Lower lobe of right lung (tissue), 2 donors: ENCODE measurements around the gene ZSCAN5A. TPM values are rescaled to one million over a fixed set of nuclear protein-coding genes. Genes with fewer than 3 reads are reported as not detected.

Experiments
- ATAC-seq, 2 donors: fragments of 200-7000 bp; cut with Tn5 transposase; one replicate each; pipeline ENCODE4 v1.9.1; 2020 to 2022; ENCODE audit warnings: mild to moderate bottlenecking in 2 of 2, moderate library complexity in 2 of 2
- DNase-seq: peaks from one replicate; pipeline ENCODE4 v3.0.0-alpha.2; 2020
- H3K27ac ChIP-seq: fragments of 200-600 bp; one replicate; pipeline ENCODE4 v1.8.0; 2022
- H3K27me3 ChIP-seq: fragments of 200-600 bp; one replicate; pipeline ENCODE4 v1.8.0; 2022; ENCODE audit warnings: low read depth
- H3K36me3 ChIP-seq: fragments of 200-600 bp; one replicate; pipeline ENCODE4 v1.8.0; 2022; ENCODE audit warnings: mild to moderate bottlenecking
- H3K4me1 ChIP-seq: fragments of 200-600 bp; one replicate; pipeline ENCODE4 v1.8.0; 2022
- H3K4me3 ChIP-seq: fragments of 200-600 bp; one replicate; pipeline ENCODE4 v1.8.0; 2022; ENCODE audit warnings: mild to moderate bottlenecking
- H3K9me3 ChIP-seq: fragments of 200-600 bp; one replicate; pipeline ENCODE4 v1.8.0; 2022
- CTCF ChIP-seq: fragments of 200-600 bp; IDR thresholded peaks from one replicate; pipeline ENCODE4 v1.8.0; 2022; ENCODE audit warnings: antibody characterized with exemption, mild to moderate bottlenecking
- intact Hi-C: fragments of 100-400 bp; cut with DNase I; formaldehyde crosslinking; loops from one replicate; pipeline ENCODE4 v1.11.0; 2022
- long read RNA-seq: library from polyadenylated mRNA; unstranded; transcript quantifications from one replicate; pipeline ENCODE4 v2.0.0, GENCODE V29; 2021
- total RNA-seq: library from RNA; stranded (reverse); fragmentation: NEBNext Ultra II Directional; extraction: Animal tissue kit (Norgen Biotek cat#: 25700); gene quantifications from one replicate; pipeline ENCODE4 v1.2.1, GENCODE V29; 2021
- donor health status: DM: no; HTN: yes; CAD: no; lungs with severe emphysema.

The ZSCAN5A gene
- total RNA-seq: 16.7 TPM
- long read RNA-seq, partial matches to known transcripts: 1 of 19 reads
- long read RNA-seq, other reads (novel, unspliced or antisense): 18 of 19 reads

- H3K4me3 ChIP-seq: peak within 1 kb of the TSS; percentile 75
- DNase-seq (peak; percentile 97), ATAC-seq (peak; percentile 94 to 96)
- H3K36me3 ChIP-seq: peaks cover 9% of the 10 kb centered on the region
- intact Hi-C loops: no loop called here
- TF ChIP-seq CTCF: no peak
- no peaks in the 10 kb centered on the region for H3K9me3 ChIP-seq
- H3K4me1 ChIP-seq: peaks cover 21% of the 10 kb centered on the region
- no peaks in the 10 kb centered on the region for H3K27me3 ChIP-seq
- peak within 1 kb of the TSS; percentile 98 for H3K27ac ChIP-seq
These were observed at the start of gene ZSCAN5A for GRCh38 chr19:56314381-56315076. Gene ZSCAN5A, minus strand, starts transcription at chr19:56314839. Its CDS starts 89,793 bp downstream, at chr19:56225046.

- ATAC-seq (no peak), DNase-seq (no peak)
- Histone ChIP-seq H3K27ac (no peak overlapping the region), H3K4me1 (no peaks in the 10 kb centered on the region), H3K9me3 (peaks cover 42% of the 10 kb centered on the region), H3K4me3 (no peak overlapping the region), H3K36me3 (no peaks in the 10 kb centered on the region), H3K27me3 (no peaks in the 10 kb centered on the region)
- intact Hi-C loops: no loop called here
- TF ChIP-seq CTCF: no peak
These were observed 46.2 kb upstream of the ZSCAN5A start for GRCh38 chr19:56360841-56361240.

GRCh38 chr19:56356944-56357343 lies 42.3 kb upstream of the ZSCAN5A start:
- intact Hi-C loops: no loop called here
- ATAC-seq (no peak), DNase-seq (no peak)
- no peak overlapping the region for H3K4me3 ChIP-seq
- H3K27me3 ChIP-seq: no peaks in the 10 kb centered on the region
- H3K27ac ChIP-seq: no peak overlapping the region
- H3K36me3 ChIP-seq: no peaks in the 10 kb centered on the region
- no peaks in the 10 kb centered on the region for H3K4me1 ChIP-seq
- peaks cover 24% of the 10 kb centered on the region for H3K9me3 ChIP-seq
- TF ChIP-seq CTCF: no peak

GRCh38 chr19:56355517-56355916 lies 40.9 kb upstream of the ZSCAN5A start:
- intact Hi-C loops: no loop called here
- no peaks in the 10 kb centered on the region for H3K36me3 ChIP-seq
- TF ChIP-seq CTCF: no peak
- peaks cover 11% of the 10 kb centered on the region for H3K9me3 ChIP-seq
- no peak for ATAC-seq
- no peak overlapping the region for H3K27ac ChIP-seq
- no peaks in the 10 kb centered on the region for H3K4me1 ChIP-seq
- H3K4me3 ChIP-seq: no peak overlapping the region
- no peaks in the 10 kb centered on the region for H3K27me3 ChIP-seq
- DNase-seq: no peak

- no peak for TF ChIP-seq CTCF
- no peaks in the 10 kb centered on the region for H3K36me3 ChIP-seq
- H3K4me3 ChIP-seq: no peak overlapping the region
- ATAC-seq (no peak), DNase-seq (no peak)
- H3K27ac ChIP-seq: no peak overlapping the region
- H3K4me1 ChIP-seq: no peaks in the 10 kb centered on the region
- H3K27me3 ChIP-seq: no peaks in the 10 kb centered on the region
- H3K9me3 ChIP-seq: no peaks in the 10 kb centered on the region
- intact Hi-C loops: no loop called here
These were observed 36.6 kb upstream of the ZSCAN5A start for GRCh38 chr19:56351208-56351607.
